Renal cortex interstitium (tissue), 15 donors: ENCODE results near the gene NUP85. TPM values are rescaled to one million over a fixed set of nuclear protein-coding genes. Genes with fewer than 3 reads are reported as not detected.
"Not testable (repeated sequence)": the region's sequence is repeated elsewhere in the genome, so short reads cannot be mapped to it uniquely, and the experiment has no call there.

Experiments
- DNase-seq, 11 donors: peaks; one replicate each; pipeline ENCODE4 v3.0.0-alpha.2; 2013; ENCODE audit warnings: low read depth in 9 of 11, low spot score in 4 of 11; ENCODE audit errors: extremely low read depth in 1 of 11
- long read RNA-seq, 16 experiments: transcript quantifications; one replicate each; lab custom pipeline, GENCODE V29; 2026
- polyA plus RNA-seq, 3 donors: library from polyadenylated mRNA; unstranded; fragments of 120-200 nt; gene quantifications; one replicate each; pipeline ENCODE4 v1.2.1, GENCODE V29; 2013; ENCODE audit not compliant: insufficient read length in 3 of 3

The NUP85 gene, protein sequence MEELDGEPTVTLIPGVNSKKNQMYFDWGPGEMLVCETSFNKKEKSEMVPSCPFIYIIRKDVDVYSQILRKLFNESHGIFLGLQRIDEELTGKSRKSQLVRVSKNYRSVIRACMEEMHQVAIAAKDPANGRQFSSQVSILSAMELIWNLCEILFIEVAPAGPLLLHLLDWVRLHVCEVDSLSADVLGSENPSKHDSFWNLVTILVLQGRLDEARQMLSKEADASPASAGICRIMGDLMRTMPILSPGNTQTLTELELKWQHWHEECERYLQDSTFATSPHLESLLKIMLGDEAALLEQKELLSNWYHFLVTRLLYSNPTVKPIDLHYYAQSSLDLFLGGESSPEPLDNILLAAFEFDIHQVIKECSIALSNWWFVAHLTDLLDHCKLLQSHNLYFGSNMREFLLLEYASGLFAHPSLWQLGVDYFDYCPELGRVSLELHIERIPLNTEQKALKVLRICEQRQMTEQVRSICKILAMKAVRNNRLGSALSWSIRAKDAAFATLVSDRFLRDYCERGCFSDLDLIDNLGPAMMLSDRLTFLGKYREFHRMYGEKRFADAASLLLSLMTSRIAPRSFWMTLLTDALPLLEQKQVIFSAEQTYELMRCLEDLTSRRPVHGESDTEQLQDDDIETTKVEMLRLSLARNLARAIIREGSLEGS
- 10 to 100 TPM; 69.4 to 74.8 (median 70.6) TPM for polyA plus RNA-seq
- long read RNA-seq, donor 1, partial matches to known transcripts, result 12 of 18 reads
- long read RNA-seq, donor 1, other reads (novel, unspliced or antisense), result 0 of 18 reads
- long read RNA-seq, donor 2, partial matches to known transcripts, result 11 of 14 reads
- long read RNA-seq, donor 2, other reads (novel, unspliced or antisense), result 0 of 14 reads
- long read RNA-seq, donor 3, transcript NUP85-201 (19 exons, 2,121 nt), result major isoform, 10 of 29 reads
- long read RNA-seq, donor 3, partial matches to known transcripts, result 18 of 29 reads
- long read RNA-seq, donor 3, other reads (novel, unspliced or antisense), result 0 of 29 reads
- long read RNA-seq, donor 4, transcript NUP85-201 (19 exons, 2,121 nt), result major isoform, 9 of 32 reads
- long read RNA-seq, donor 4, partial matches to known transcripts, result 21 of 32 reads
- long read RNA-seq, donor 4, other reads (novel, unspliced or antisense), result 0 of 32 reads
- long read RNA-seq, donor 5, result 0 reads
- long read RNA-seq, donor 6, partial matches to known transcripts, result 12 of 18 reads
- long read RNA-seq, donor 6, other reads (novel, unspliced or antisense), result 0 of 18 reads
- long read RNA-seq, donor 7, transcript NUP85-201 (19 exons, 2,121 nt), result major isoform, 8 of 35 reads
- long read RNA-seq, donor 7, partial matches to known transcripts, result 22 of 35 reads
- long read RNA-seq, donor 7, other reads (novel, unspliced or antisense), result 0 of 35 reads
- long read RNA-seq, donor 8, result 0 reads
- long read RNA-seq, donor 9, partial matches to known transcripts, result 7 of 12 reads
- long read RNA-seq, donor 9, other reads (novel, unspliced or antisense), result 0 of 12 reads
- long read RNA-seq, donor 10, partial matches to known transcripts, result 10 of 13 reads
- long read RNA-seq, donor 10, other reads (novel, unspliced or antisense), result 0 of 13 reads
- long read RNA-seq, donor 11, partial matches to known transcripts, result 23 of 30 reads
- long read RNA-seq, donor 11, other reads (novel, unspliced or antisense), result 0 of 30 reads
- long read RNA-seq, donor 12, partial matches to known transcripts, result 8 of 11 reads
- long read RNA-seq, donor 12, other reads (novel, unspliced or antisense), result 0 of 11 reads
- long read RNA-seq, donor 13, result 0 reads
- long read RNA-seq, donor 14, transcript NUP85-201 (19 exons, 2,121 nt), result major isoform, 5 of 17 reads
- long read RNA-seq, donor 14, partial matches to known transcripts, result 10 of 17 reads
- long read RNA-seq, donor 14, other reads (novel, unspliced or antisense), result 0 of 17 reads
- long read RNA-seq, donor 15, partial matches to known transcripts, result 8 of 12 reads
- long read RNA-seq, donor 15, other reads (novel, unspliced or antisense), result 0 of 12 reads
- long read RNA-seq, donor 16, transcript NUP85-201 (19 exons, 2,121 nt), result major isoform, 16 of 117 reads
- long read RNA-seq, donor 16, partial matches to known transcripts, result 94 of 117 reads
- long read RNA-seq, donor 16, other reads (novel, unspliced or antisense), result 0 of 117 reads

DNA sequence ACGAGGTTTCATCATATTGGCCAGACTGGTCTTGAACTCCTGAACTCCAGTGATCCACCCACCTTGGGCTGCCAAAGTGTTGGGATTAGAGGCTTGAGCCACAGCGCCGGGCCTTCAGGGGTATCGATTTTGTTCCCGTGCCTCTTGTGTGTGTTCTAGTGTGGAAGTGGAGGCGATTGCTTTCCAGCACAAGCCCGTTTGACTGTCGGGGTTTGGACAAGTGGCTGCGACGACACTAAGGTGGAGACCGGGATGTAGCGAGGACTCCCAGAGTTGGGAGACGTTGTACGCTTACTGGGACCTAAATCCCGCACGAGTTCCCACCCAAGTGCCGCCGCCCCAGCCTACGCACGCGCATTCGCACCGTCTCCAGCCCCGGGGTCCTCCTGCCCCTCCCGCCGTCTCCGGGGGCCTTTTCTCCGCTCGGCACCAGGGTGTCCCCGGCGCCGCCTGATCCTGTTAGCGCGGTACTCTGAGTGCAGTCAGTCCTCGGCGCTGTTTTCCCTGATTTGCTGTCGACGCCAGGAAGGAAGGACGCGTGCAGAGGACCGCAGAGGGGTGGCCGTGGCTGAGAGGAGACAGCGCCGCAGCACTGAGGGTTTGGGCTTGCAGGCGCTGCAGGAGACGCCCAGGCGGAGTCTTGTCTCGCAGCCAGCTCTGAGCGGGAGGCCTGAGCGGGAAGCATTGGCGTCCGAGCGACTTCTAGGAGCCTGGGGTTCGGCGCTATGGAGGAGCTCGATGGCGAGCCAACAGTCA is at the start of gene NUP85:
Gene NUP85 (plus strand): TSS at position 643 of the 756 bp plus-strand sequence. CDS start 83 bp downstream, at position 726.
- DNase-seq, result peak; percentile 74 to 92 (median 89)

DNA sequence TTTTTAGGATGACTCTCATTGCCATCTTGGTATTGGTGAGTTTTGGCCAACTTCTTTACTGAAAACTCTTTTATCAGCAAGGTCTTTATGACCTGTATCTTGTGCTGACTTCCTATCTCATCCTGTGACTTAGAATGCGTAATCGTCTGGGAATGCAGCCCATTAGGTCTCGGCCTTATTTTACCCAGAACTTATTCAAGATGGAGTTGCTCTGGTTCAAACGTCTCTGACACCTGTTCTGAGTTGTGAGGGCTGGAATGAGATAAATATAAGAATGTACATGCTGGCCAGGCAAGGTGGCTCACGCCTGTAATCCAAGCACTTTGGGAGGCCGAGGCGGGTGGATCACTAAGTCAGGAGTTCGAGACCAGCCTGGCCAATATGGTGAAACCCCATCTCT is 47.0 kb upstream of the NUP85 start:
- not testable (repeated sequence) for DNase-seq

DNA sequence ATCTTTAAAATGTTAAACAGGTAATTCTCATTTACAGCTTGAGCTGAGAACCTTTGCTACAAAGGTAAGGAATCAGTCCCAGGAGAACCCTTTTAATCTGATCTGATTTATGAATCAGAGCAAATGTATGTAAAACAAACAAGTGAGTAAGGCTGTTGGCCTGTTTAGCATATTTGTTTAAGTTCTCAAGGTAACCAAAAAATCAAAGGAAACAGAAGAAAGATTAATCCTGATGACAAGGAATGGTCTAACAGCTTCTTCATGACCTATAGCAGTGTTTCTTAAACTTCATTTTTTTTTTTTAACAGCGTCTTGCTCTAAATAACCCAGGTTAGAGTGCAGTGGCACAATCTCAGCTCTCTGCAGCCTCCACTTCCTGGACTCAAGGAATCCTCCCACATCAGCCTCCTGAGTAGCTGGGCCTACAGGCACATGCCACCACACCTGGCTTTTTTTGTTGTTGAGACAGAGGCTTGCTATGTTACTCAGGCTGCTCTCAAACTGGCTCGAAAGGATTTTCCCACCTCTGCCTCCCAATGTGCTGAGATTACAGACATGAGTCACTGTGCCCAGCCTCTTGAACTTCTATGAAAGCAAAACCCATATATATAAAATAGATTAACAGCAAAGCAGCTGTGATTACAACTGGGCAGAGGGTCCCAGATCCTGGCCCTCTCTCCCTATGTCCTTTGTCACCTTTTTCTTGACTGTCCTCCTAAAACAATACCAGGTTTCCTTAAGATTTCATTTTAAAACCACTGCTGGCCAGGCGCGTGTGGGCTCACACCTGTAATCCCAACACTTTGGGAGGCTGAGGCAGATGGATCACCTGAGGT is 46.1 kb upstream of the NUP85 start:
- DNase-seq, result no peak

DNA sequence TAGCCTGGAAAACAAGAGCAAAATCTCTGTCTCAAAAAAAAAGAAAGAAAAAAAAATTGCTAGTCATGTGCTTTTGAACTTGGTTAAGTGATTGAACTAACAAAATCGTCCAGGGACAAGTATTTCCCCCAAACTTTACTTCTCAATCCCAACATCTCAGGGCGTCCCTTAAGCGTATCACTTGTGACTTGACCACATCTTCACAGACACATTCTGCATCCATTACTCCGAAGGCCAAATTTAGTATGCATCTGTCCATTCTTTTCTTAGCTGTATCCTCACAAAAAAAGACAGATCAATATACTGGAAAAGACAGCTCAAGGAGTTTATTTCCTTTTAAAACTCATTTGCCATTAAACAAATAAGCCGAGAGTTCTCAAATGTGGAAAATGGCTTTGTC is 45.3 kb upstream of the NUP85 start:
- no peak for DNase-seq

DNA sequence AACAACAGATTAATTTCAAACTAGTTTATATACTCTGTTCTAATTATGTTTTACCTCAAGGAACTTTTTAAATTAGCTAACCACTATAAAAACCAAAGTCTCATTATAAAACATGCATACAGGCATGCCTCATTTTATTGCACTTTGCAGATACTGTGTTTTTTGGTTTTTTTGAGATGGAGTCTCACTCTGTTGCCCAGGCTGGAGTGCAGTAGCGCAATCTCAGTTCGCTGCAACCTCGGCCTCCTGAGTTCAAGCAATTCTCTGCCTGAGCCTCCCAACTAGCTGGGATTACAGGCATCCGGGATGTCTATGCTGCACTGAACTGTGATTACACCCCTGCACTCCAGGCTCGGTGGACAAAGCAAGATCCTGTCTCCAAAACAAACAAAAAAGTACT is 42.4 kb upstream of the NUP85 start:
- DNase-seq, result no peak

DNA sequence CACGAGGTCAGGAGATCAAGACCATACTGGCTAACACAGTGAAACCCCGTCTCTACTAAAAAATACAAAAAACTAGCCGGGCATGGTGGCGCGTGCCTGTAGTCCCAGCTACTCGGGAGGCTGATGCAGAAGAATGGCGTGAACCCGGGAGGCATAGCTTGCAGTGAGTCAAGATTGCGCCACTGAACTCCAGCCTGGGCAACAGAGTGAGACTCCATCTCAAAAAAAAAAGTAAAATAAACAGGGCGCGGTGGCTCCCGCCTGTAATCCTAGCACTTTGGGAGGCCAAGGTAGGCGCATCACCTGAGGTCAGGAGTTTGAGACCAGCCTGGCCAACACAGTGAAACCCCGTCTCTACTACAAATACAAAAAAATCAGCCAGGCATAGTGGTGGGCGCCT is 40.9 kb upstream of the NUP85 start:
- not testable (repeated sequence) for DNase-seq

DNA sequence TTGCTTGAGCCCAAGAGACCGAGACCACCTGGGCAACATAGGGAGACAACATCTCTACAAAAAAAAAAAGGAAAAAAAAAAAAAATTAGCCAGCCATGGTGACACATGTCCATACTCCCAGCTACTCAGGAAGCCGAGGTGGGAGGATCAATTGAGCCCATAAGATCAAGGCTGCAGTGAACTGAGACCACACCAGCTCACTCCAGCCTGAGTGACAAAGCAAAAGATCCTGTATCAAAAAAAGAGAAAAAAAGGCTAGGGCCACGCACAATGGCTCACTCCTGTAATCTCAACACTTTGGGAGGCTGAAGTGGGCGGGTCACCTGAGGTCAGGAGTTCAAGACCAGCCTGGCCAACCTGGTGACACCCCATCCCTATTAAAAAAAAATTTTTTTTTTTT is 36.5 kb upstream of the NUP85 start:
- DNase-seq, result no peak

DNA sequence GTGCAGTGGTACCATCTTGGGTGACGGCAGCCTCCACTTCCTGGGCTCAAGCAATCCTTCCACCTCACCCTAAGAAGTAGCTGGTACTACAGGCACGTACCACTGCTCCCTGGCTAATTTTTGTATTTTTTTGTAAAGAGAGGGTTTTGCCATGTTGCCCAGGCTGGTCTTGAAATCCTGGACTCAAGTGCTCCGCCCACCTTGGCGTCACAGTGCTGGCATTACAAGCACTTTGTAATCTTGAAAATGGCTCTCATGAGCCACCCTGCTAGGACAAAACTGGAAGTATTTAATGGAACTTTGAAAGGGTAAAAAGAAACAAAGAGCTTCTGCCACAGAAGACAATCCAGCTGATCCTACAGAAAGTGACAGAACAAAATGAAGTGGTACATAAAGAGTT is 32.0 kb upstream of the NUP85 start:
- no peak for DNase-seq

DNA sequence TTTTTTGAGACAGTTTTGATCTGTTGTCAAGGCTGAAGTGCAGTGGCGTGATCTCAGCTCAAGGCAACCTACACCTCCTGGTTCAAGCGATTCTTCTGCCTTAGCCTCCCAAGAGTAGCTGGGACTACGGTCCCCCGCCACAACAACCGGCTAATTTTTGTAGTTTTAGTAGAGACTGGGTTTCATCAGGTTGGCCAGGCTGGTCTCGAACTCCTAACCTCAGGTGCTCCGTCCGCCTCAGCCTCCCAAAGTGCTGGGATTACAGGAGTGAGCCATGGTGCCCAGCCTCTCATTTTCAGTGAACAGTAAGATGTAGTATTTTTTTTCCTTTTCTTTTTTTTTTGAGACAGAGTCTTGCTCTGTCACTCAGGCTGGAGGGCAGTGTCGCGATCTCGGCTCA is 30.5 kb upstream of the NUP85 start:
- no peak for DNase-seq

DNA sequence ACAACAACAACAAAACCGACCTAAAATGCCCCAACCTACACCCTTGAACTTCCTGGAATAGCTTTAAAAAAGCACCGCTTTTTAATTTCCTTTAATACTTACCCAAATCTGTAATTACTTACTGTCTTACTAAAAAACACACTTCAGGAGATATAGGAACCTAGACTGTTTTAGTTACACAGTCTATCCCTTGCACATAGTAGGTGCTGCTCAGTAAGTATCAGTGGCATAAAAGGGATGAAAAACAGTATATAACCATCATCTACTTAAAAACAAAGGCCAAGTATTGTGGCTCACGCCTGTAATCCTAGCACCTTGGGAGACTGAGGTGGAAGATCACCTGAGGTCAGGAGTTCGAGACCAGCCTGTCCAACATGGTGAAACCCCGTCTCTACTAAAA is 28.9 kb upstream of the NUP85 start:
- DNase-seq, result no peak

DNA sequence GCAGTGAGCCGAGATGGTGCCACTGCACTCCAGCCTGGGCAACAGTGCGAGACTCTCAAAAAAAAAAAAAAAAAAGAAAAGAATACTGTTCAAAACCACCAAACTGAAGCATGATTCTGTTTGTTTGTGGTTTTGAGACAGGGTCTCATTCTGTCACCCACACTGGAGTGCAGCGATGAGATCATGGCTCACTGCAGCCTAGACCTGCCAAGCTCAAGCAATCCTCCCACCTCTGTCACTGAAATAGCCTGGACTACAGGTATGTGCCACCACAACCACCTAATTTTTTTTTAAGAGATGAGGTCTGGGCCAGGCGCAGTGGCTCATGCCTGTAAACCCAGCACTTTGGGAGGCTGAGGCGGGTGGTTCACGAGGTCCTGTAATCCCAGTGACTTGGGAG is 27.0 kb upstream of the NUP85 start:
- DNase-seq, result no peak

DNA sequence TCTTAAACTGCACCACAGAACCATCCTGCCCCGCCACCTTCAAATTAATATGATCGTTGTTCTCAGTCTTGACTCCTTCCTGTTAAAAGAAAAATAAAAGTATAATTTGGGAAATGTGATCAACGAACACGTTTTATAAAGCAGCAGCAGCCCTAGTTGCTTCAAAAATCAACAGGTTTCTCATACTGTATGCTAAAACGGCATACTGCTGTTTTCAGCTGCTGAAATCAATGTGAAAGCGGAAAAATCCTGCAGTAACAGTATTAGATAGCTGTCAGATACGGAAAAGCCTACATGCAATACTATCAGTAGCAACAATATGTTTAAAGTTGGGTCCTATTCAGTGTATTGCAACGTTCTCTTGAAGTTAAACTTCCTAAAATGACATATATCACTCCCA is 24.4 kb upstream of the NUP85 start:
- DNase-seq, result no peak

DNA sequence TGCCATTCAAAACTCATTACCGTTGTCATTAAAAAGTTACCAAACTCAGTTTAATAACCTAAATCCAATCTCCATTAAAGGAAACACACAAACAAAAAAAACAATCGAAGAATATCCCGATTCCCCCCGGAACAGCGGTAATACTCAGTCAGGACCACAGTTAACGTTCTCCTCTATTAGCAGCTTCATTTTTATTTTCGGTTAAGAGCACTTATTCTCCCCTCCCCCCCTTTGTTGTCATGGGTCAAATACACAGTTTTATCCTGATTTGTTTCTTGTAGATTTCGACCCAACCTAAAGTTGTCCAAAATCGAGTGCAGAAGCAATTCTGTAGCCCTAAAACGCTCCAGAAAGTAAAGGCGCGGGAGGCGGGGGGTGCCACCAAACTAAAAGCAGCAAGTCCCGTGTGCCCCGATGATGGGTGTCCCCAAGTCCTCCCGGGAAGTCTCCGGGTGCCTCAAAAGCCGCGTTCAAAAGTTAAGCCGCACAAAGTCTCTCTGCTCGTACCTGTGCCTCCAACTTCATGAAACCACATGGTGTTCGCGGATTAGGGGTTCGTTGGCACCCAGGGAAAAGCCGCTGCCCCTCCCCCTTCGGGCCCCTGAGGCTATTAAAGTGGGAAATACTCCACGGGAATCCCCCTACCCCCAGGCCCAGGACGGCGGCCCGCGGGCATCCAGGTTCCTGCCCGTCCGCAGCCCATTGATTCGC is 23.7 kb upstream of the NUP85 start:
- DNase-seq, result peak in 2 of 11 donors; percentile 17 to 21

DNA sequence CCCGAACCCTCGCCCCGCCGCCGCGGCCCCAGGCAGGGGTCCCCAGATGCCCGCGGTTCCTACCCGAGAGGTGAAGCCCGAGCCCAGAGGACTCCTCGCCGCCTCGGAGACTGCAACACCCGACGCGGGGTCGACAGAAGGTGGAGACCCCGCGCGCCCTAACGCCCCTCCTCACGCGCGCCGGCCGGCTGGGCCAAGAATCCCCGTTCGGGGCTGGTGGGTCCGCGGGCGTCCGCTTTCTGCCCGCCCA is 23.2 kb upstream of the NUP85 start:
- DNase-seq, result no peak

DNA sequence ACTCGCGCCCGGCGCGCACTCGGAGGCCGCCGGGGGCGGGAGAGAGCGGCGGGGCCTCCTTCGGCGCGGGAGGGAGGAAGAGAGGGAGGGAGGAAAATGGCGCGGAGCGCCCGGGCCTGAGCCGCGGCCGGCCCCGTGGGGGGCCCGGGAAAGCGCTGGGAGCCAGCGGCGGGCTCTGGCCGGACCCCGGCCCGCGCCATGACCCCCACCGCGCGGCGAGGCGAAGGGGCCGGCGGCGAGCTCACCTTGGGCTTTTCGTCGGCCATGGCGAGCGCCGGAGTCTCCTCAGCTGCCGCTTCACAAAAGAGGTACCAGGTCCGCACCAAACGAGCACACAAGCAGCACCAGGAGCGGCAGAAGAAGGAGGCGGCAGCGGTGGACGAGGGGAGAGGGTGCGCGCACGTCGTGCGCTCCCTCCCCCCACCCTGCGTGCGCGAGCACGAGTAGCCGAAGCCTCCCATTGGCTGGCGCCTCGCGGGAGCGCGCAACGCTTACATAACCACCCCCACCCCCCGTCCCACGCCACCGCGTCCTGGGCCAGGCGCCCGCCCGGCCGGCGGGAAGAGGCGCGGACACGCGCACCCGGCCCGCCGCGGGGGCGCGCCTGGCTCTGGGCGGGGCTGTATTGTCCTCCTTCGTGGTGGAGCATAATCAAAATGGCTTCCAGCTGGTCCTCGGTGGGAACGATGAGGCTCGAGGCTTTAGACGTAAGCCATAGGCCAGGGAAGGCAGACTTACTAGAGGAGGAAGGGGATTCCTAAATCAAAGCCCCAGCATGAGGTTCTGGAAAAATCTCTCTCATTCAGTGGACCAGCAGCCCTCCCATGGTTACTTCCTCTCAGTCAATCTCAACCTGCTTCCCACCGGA is 22.7 kb upstream of the NUP85 start, which contains the start of gene SUMO2:
Gene SUMO2 (minus strand): TSS at position 391 of the 868 bp plus-strand sequence. CDS start 125 bp downstream, at position 266.
- peak; percentile 87 to 96 (median 94) for DNase-seq
